Epithelial cell of proximal tubule (primary cell): ENCODE measurements around the gene NSUN2. TPM values are rescaled to one million over a fixed set of nuclear protein-coding genes. Genes with fewer than 3 reads are reported as not detected.

Experiments
- DNase-seq: peaks from one replicate; pipeline ENCODE4 v3.0.0-alpha.2; 2011; ENCODE audit warnings: low read depth
- H3K4me3 ChIP-seq: 2 replicates; pipeline ENCODE4 v1.5.1; 2011; ENCODE audit warnings: low read depth, mild to moderate bottlenecking, low read length
- total RNA-seq: library from RNA; depleted of rRNA; stranded (reverse); fragments of >200 nt; gene quantifications from 2 replicates; pipeline ENCODE4 v1.2.3, GENCODE V29; 2015
- TF ChIP-seq, protein P1 (sequence below): conservative IDR thresholded peaks from 2 replicates; pipeline ENCODE4 v1.5.1; 2012; ENCODE audit warnings: low read depth, mild to moderate bottlenecking, low read length

Gene NSUN2
- total RNA-seq, 1 donor from 2014 or later = 59.0 TPM

DNA sequence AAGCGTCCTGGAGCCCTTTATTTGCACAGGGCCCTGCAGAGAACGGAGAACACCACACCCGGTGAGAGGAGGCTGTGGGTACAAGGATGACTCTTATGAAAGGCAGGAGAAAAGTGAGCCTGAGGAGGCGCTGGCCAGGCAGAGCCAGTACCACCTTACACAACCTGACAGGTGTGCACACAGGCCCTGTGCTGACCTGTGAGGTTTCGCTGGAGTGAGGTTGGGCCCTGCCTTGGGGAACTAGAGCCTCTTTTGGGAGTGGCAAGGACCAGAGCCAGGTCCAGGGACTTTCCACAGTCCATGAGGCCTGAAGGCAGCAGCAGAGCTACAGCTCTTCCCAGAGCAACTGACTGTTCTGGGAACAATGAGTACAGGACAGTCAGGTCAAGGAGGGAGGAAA, 3.4 kb upstream of the NSUN2 start:
- TF ChIP-seq, protein P1, sequence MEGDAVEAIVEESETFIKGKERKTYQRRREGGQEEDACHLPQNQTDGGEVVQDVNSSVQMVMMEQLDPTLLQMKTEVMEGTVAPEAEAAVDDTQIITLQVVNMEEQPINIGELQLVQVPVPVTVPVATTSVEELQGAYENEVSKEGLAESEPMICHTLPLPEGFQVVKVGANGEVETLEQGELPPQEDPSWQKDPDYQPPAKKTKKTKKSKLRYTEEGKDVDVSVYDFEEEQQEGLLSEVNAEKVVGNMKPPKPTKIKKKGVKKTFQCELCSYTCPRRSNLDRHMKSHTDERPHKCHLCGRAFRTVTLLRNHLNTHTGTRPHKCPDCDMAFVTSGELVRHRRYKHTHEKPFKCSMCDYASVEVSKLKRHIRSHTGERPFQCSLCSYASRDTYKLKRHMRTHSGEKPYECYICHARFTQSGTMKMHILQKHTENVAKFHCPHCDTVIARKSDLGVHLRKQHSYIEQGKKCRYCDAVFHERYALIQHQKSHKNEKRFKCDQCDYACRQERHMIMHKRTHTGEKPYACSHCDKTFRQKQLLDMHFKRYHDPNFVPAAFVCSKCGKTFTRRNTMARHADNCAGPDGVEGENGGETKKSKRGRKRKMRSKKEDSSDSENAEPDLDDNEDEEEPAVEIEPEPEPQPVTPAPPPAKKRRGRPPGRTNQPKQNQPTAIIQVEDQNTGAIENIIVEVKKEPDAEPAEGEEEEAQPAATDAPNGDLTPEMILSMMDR = no peak
- no peak for DNase-seq
- no peak overlapping the region for H3K4me3 ChIP-seq

DNA sequence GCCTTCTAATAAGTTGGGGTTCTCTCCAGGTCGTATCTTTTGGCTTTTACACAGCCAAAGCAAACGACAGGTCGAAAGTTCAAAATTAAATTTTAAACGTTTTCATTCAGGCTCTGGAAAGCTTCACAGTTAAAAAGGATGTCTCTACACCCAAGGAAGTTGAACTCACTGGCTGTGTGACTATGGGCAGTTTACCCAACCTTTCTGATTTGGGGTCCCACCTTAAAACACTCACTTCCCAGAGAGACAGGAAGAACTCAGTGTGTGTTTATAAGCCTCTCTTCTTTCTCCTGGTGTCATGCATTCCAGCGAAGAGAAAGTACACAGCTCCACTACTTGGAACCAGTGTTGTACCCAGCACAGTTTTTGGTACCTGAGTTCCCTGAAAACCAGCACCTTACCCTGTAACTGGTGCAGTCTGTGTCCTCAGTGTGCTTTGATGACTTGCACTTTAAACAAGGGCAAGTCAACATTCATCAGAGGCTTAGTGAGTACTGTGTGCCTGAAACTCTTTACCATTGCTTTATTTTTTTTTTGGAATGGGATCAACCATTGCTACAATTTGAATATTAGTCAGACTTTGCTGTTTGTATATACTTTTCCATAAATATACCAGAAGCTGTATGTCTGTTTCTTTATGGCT, 2.1 kb upstream of the NSUN2 start:
- DNase-seq = no peak
- H3K4me3 ChIP-seq = peak overlapping the region; percentile 82
- TF ChIP-seq, protein P1 = no peak

DNA sequence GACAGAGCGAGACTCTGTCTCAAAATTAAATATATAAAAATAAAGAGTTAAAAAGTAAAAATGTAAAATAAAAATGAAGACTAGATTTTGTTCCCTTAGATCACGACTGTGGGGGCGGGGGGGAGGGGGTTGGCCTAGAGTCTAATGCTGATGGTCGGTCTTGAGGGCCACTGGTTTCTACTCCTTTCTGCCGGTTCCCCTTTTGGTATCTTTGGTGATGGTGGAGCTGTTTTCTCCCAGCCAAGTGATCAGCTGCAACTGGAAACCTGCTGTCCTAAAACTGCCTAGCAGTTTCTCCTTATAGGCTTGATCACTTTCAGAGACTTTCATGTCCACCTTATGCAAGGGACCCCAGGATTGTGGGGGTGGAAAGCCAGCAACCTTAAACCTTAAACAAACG, 1.5 kb upstream of the NSUN2 start:
- TF ChIP-seq, protein P1 = no peak
- no peak for DNase-seq
- H3K4me3 ChIP-seq = peak overlapping the region; percentile 82

DNA sequence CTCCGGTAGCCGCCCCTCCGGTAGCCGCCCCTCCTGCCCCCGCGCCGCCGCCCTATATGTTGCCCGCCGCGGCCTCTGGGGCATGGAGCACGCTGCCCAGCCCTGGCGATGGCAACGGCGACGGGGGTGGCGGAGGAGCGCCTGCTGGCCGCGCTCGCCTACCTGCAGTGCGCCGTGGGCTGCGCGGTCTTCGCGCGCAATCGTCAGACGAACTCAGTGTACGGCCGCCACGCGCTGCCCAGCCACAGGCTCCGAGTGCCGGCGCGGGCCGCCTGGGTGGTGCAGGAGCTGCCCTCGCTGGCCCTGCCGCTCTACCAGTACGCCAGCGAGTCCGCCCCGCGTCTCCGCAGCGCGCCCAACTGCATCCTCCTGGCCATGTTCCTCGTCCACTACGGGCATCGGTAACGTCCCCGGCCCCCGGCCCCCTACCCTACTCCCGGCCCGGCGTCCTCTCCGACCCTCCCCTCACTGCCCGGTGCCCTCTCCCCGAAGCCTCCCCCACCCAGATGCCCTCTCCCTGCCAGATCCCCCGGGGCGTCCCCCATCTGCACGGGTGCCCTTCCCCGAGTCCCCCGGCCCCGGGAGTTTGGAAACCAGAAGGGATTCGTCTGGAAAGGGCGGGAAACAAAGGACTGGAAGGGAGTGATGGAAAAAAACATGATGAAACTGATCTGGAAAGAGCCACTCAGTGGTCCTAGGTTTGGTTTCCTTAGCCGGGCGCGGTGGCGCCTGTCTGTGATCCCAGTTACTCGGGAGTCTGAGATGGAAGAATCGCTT, 813 bp upstream of the NSUN2 start:
- no peak for DNase-seq
- H3K4me3 ChIP-seq = peak overlapping the region; percentile 82
- TF ChIP-seq, protein P1 = no peak

DNA sequence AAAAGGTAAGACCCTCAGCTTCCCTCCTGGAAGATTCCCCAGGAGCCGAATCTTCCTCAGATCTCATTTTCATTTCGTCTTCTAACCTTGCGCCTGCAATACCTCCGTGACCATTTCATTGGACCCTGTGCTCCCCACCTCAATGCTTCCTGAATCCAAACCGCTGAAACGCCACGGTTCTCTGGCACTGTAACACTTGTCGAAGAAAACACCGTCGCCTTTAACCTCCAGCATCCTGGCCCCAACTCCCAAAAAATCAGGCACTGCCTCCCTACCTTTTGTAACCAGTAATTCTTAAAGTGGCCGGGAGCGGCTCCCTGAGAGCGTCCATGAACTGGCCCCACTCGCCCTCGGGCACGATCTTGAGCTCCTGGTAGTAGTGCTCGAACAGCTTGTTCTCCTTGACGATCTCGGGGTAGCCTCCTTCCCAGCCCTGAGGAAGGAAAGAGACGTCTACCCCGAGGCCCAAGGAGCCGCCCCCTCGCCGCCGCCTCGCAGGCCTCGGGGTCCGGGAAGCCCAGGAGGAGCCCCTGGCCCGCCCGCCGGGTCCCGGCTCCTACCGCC, 438 bp downstream of the NSUN2 start:
- TF ChIP-seq, protein P1 = peak; percentile 21
- DNase-seq = no peak
- H3K4me3 ChIP-seq = peak overlapping the region; percentile 82

DNA sequence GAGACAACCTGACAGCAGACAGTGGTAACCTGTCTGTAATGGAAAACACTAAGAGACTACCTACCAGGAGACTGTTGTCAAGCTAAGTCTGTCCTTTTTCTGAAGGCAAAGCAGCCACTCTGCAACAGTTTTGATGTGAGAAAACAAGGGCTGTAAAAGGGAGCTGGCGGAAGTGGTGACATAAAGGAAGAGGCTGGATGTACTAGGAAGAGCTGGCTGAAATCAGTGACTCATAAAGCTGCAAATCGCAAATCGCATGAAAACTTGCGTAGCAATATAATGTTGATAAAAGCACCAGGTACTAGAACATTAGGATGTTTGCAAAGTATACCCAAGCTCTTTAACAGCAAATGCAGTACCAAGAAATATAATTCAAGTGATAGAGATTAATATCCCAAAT, 1.4 kb downstream of the NSUN2 start:
- TF ChIP-seq, protein P1 = no peak
- H3K4me3 ChIP-seq = peak overlapping the region; percentile 82
- no peak for DNase-seq

DNA sequence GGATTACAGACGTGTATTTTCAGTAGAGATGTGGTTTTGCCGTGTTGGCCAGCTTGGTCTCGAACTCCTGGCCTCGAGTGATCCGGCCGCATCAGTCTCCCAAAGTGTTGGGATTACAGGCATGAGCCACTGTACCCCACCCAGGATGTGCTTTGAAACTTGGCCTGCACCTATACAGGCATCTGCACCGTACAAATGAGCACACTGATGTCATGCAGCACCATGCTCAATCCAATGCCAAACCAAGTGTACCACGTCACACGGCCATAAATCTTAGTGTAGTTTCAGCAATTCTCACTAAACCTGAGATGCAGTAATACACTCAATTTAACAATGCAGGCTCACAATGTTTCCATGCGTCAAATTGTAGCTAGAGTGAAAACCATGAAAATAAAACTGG, 6.3 kb downstream of the NSUN2 start:
- TF ChIP-seq, protein P1 = no peak
- no peak overlapping the region for H3K4me3 ChIP-seq
- no peak for DNase-seq
